Measurements from ENCODE around the gene SCARF1.

Gene SCARF1

GRCh38 chr17:1649844-1650501 is 4.4 kb upstream of the SCARF1 start, which contains the start of gene RILP:
Gene RILP, minus strand, starts transcription at chr17:1649866. Its CDS starts 62 bp downstream, at chr17:1649804.
- H2AFZ ChIP-seq (ENCODE audit: low read length), result no peak within 1 kb of the TSS
- no peaks in the 10 kb centered on the region for H3K9me2 ChIP-seq (ENCODE audit: low read depth, low read length)
- H3K27me3 ChIP-seq (ENCODE audit: insufficient read depth, low read length), result no peaks in the 10 kb centered on the region
- peak within 1 kb of the TSS; percentile 64 for H3K4me3 ChIP-seq (ENCODE audit: low read depth, low read length, poor library complexity, severe bottlenecking)
- H3K4me2 ChIP-seq (ENCODE audit: low read length), result peak within 1 kb of the TSS; percentile 95
- no peaks in the 10 kb centered on the region for H3F3A ChIP-seq (ENCODE audit: insufficient read depth, low read length)
- no peaks in the 10 kb centered on the region for H4K20me1 ChIP-seq (ENCODE audit: insufficient read depth, low read length)
- no peaks in the 10 kb centered on the region for H3K9me3 ChIP-seq (ENCODE audit: low read length)
- peak within 1 kb of the TSS; percentile 33 for H3K27ac ChIP-seq (ENCODE audit: low read depth, low read length, poor library complexity, severe bottlenecking)
- H3K36me3 ChIP-seq (ENCODE audit: insufficient read depth, low read length), result peaks cover 51% of the 10 kb centered on the region
- no peaks in the 10 kb centered on the region for H3K79me2 ChIP-seq (ENCODE audit: insufficient read depth, low read length)
- H3K4me1 ChIP-seq (ENCODE audit: insufficient read depth, low read length, severe bottlenecking), result peaks cover 17% of the 10 kb centered on the region
- TF ChIP-seq EZH2 (IDR thresholded peaks at IDR 0.05; ENCODE audit: borderline replicate concordance, low read length), result no peak
- no peak for TF ChIP-seq CTCF (IDR thresholded peaks at IDR 0.05; ENCODE audit: low read length)
- peak within 1 kb of the TSS; percentile 69 for H3K9ac ChIP-seq (ENCODE audit: low read length)

GRCh38 chr17:1648963-1649843 is 3.7 kb upstream of the SCARF1 start:
- no peak overlapping the region for H2AFZ ChIP-seq (ENCODE audit: low read length)
- H3K4me3 ChIP-seq (ENCODE audit: low read depth, low read length, poor library complexity, severe bottlenecking), result peak overlapping the region; percentile 64
- peak overlapping the region; percentile 33 for H3K27ac ChIP-seq (ENCODE audit: low read depth, low read length, poor library complexity, severe bottlenecking)
- H4K20me1 ChIP-seq (ENCODE audit: insufficient read depth, low read length), result no peaks in the 10 kb centered on the region
- no peaks in the 10 kb centered on the region for H3K79me2 ChIP-seq (ENCODE audit: insufficient read depth, low read length)
- H3K4me2 ChIP-seq (ENCODE audit: low read length), result peak overlapping the region; percentile 95
- H3F3A ChIP-seq (ENCODE audit: insufficient read depth, low read length), result no peaks in the 10 kb centered on the region
- H3K4me1 ChIP-seq (ENCODE audit: insufficient read depth, low read length, severe bottlenecking), result peaks cover 20% of the 10 kb centered on the region
- H3K27me3 ChIP-seq (ENCODE audit: insufficient read depth, low read length), result no peaks in the 10 kb centered on the region
- no peaks in the 10 kb centered on the region for H3K9me3 ChIP-seq (ENCODE audit: low read length)
- no peaks in the 10 kb centered on the region for H3K9me2 ChIP-seq (ENCODE audit: low read depth, low read length)
- H3K36me3 ChIP-seq (ENCODE audit: insufficient read depth, low read length), result peaks cover 44% of the 10 kb centered on the region
- peak overlapping the region; percentile 69 for H3K9ac ChIP-seq (ENCODE audit: low read length)
- TF ChIP-seq EZH2 (IDR thresholded peaks at IDR 0.05; ENCODE audit: borderline replicate concordance, low read length), result no peak
- no peak; the same call in 1 of the 2 replicates for TF ChIP-seq CTCF (IDR thresholded peaks at IDR 0.05; ENCODE audit: low read length)

GRCh38 chr17:1648173-1648962 is 2.8 kb upstream of the SCARF1 start:
- no peaks in the 10 kb centered on the region for H3K27me3 ChIP-seq (ENCODE audit: insufficient read depth, low read length)
- H3K79me2 ChIP-seq (ENCODE audit: insufficient read depth, low read length), result no peaks in the 10 kb centered on the region
- H3K4me1 ChIP-seq (ENCODE audit: insufficient read depth, low read length, severe bottlenecking), result peaks cover 29% of the 10 kb centered on the region
- no peaks in the 10 kb centered on the region for H3K9me3 ChIP-seq (ENCODE audit: low read length)
- no peak overlapping the region for H3K27ac ChIP-seq (ENCODE audit: low read depth, low read length, poor library complexity, severe bottlenecking)
- H3K4me3 ChIP-seq (ENCODE audit: low read depth, low read length, poor library complexity, severe bottlenecking), result peak overlapping the region; percentile 63
- H3F3A ChIP-seq (ENCODE audit: insufficient read depth, low read length), result no peaks in the 10 kb centered on the region
- no peaks in the 10 kb centered on the region for H4K20me1 ChIP-seq (ENCODE audit: insufficient read depth, low read length)
- H2AFZ ChIP-seq (ENCODE audit: low read length), result no peak overlapping the region
- peaks cover 35% of the 10 kb centered on the region for H3K36me3 ChIP-seq (ENCODE audit: insufficient read depth, low read length)
- TF ChIP-seq CTCF (IDR thresholded peaks at IDR 0.05; ENCODE audit: low read length) (peak; percentile 75), EZH2 (IDR thresholded peaks at IDR 0.05; ENCODE audit: borderline replicate concordance, low read length) (no peak)
- H3K9ac ChIP-seq (ENCODE audit: low read length), result peak overlapping the region; percentile 69
- no peaks in the 10 kb centered on the region for H3K9me2 ChIP-seq (ENCODE audit: low read depth, low read length)
- peak overlapping the region; percentile 88 for H3K4me2 ChIP-seq (ENCODE audit: low read length)
